CD4-positive, alpha-beta T cell treated with Interleukin-21 for 1 hour (primary cell): ENCODE measurements around the gene SLC19A1.
"Not testable (repeated sequence)": the region's sequence is repeated elsewhere in the genome, so short reads cannot be mapped to it uniquely, and the experiment has no call there.

Experiments used
- DNase-seq: peaks from one replicate; pipeline ENCODE4 v3.0.0-alpha.2; 2020

Gene SLC19A1

GRCh38 chr21:45503226-45503625 lies 39.0 kb downstream of the SLC19A1 start:
- not testable (repeated sequence) for DNase-seq

- DNase-seq = no peak
Measured at GRCh38 chr21:45502600-45502999, 39.6 kb downstream of the SLC19A1 start.

- no peak for DNase-seq
Measured at GRCh38 chr21:45502006-45502345, 40.3 kb downstream of the SLC19A1 start.

- not testable (repeated sequence) for DNase-seq
Measured at GRCh38 chr21:45501081-45502005, 40.9 kb downstream of the SLC19A1 start.

GRCh38 chr21:45499970-45500577 lies 42.2 kb downstream of the SLC19A1 start:
- DNase-seq = no peak

- no peak for DNase-seq
Measured at GRCh38 chr21:45499201-45499750, 43.0 kb downstream of the SLC19A1 start.

GRCh38 chr21:45498646-45499000 lies 43.6 kb downstream of the SLC19A1 start:
- DNase-seq = no peak

- no peak for DNase-seq
Measured at GRCh38 chr21:45497846-45498645, 44.2 kb downstream of the SLC19A1 start.

- no peak for DNase-seq
Measured at GRCh38 chr21:45496968-45497845, 45.0 kb downstream of the SLC19A1 start.

GRCh38 chr21:45496151-45496967 lies 45.9 kb downstream of the SLC19A1 start:
- no peak for DNase-seq

GRCh38 chr21:45494851-45495680 lies 47.2 kb downstream of the SLC19A1 start:
- no peak for DNase-seq

GRCh38 chr21:45494135-45494850 lies 47.9 kb downstream of the SLC19A1 start:
- DNase-seq = no peak

GRCh38 chr21:45493401-45494001 lies 48.7 kb downstream of the SLC19A1 start:
- no peak for DNase-seq

- no peak for DNase-seq
Measured at GRCh38 chr21:45492765-45493164, 49.5 kb downstream of the SLC19A1 start.

- DNase-seq = no peak
Measured at GRCh38 chr21:45491623-45492022, 50.6 kb downstream of the SLC19A1 start.

- no peak for DNase-seq
Measured at GRCh38 chr21:45491056-45491455, 51.2 kb downstream of the SLC19A1 start.

GRCh38 chr21:45490049-45490731 lies 52.0 kb downstream of the SLC19A1 start:
- no peak for DNase-seq

- DNase-seq = no peak
Measured at GRCh38 chr21:45489722-45489982, 52.6 kb downstream of the SLC19A1 start.
